ENCODE measurements around the gene TGM2. TPM values are rescaled to one million over a fixed set of nuclear protein-coding genes. Genes with fewer than 3 reads are reported as not detected.
A peak's percentile ranks its signal among the peaks of the same experiment; 100 is the strongest.

TGM2 gene
- total and polyA plus RNA-seq, 9 of the 15 experiments (the other 6 are each of a cell fraction or from before 2014, with no cell fraction given) = 5.5 to 78.5 (median 37.6) TPM

DNA sequence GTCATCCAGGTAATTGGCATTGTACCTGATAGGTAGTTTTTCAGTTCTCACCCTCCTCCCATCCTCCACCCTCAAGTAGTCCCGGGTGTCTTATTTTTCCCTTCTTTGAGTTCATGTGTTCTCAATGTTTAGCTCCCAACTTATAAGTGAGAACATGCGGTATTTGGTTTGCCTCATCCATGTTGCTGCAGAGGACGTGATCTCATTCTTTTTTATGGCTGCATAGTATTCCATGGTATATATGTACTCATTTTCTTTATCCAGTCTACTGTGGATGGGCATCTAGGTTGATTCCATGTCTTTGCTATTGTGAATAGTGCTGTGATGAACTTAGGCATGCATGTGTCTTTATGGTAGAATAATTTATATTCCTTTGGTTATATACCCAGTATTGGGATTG lies 85.7 kb downstream of the TGM2 start:
- Histone ChIP-seq H3K27ac (ENCODE audit: extremely low read depth, low read depth, low read length) (no peak overlapping the region), H3K9me1 (ENCODE audit: control insufficient read depth, insufficient read depth, low read length) (no peaks in the 10 kb centered on the region), H2AFZ (ENCODE audit: low read depth, low read length) (no peak overlapping the region), H3K9ac (ENCODE audit: insufficient read depth in 1 of 2, low read depth in 2 of 2, low read length in 2 of 2) (no peak overlapping the region), H3K9me3 (replicated peaks; ENCODE audit: control insufficient read depth, insufficient read depth, low read depth, low read length) (no peaks in the 10 kb centered on the region), H4K20me1 (replicated peaks; ENCODE audit: control insufficient read depth, insufficient read depth, low read length) (peaks cover 4% of the 10 kb centered on the region), H3K27me3 (ENCODE audit: control insufficient read depth in 2 of 2, insufficient read depth in 2 of 2, low read length in 2 of 2) (no peaks in the 10 kb centered on the region), H3K4me3 (no peak overlapping the region), H3K4me2 (ENCODE audit: insufficient read depth, low read length) (no peak overlapping the region), H3K36me3 (ENCODE audit: control insufficient read depth, insufficient read depth, low read length) (peaks cover 47% of the 10 kb centered on the region), H3K4me1 (replicated peaks in 1 of 2; ENCODE audit: control insufficient read depth in 2 of 2, insufficient read depth in 2 of 2, low read length in 2 of 2) (peaks cover 9 to 18% of the 10 kb centered on the region in 2 experiments), H3K79me2 (ENCODE audit: control insufficient read depth, insufficient read depth, low read length) (peaks cover 36% of the 10 kb centered on the region)
- TF ChIP-seq KDM1A (IDR thresholded peaks at IDR 0.05) (0 out of 4 replicates have a peak, but pooled peaks of 1 of the 2 experiments have one; percentile 26), FUS (optimal IDR thresholded peaks at IDR 0.05; ENCODE audit: low read depth, low read length) (no peak), RBM25 (IDR thresholded peaks at IDR 0.05; ENCODE audit: low read depth, low read length, severe bottlenecking) (peak; percentile 67), ZNF146 (CRISPR knock-in tag; IDR thresholded peaks at IDR 0.05; ENCODE audit: unreplicated experiment) (peak; percentile 96), BCOR (IDR thresholded peaks at IDR 0.05) (peak; percentile 59; the same call in 1 of the 2 replicates)
- no TSS peak for BruUV-seq (replicated peaks)
- ChIA-PET CTCF (ENCODE audit: low intra/inter-chr PET ratio) (no interaction called here), POLR2A (interaction anchor here (0.7 to 0.9 kb wide), 2 partner anchors 9 to 56 kb away, joined by 3 to 4 read pairs; no protein-coding TSS in a partner anchor)
- in situ Hi-C loops (cut with MboI) (loop anchor here (10.0 kb wide), 1 partner anchor 85 kb away; the partner anchor contains the start of gene TGM2), intact Hi-C loops (cut with micrococcal nuclease) (no loop called here)
- ATAC-seq (no peak), FAIRE-seq (no peak), DNase-seq (ENCODE audit: extremely low read depth in 1 of 4, low spot score in 3 of 4) (no peak)
- WGBS (ENCODE audit: insufficient coverage, low coverage, missing lambda C conversion rate) = 98% methylated on average over 3 of the region's 3 CpGs

DNA sequence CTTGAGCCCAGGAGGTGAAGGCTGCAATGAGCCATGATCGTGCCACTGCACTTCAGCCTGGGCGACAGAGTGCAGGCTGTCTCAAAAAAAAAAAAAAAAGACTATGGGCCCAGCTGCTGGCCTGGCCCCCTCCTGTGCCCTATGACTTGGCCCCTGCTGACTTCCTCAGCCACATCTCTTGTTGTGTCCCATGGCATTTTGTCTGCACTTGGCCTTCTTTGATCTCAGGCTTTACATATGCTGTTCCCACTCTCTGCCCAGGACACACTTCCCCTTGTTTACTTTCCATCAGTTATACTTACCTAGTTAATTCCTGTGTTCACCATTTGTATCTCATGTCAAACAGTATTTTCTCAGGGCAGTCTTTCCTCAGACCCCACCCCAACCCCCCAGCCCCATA lies 87.0 kb downstream of the TGM2 start:
- no peak for ATAC-seq
- TF ChIP-seq, protein P1, sequence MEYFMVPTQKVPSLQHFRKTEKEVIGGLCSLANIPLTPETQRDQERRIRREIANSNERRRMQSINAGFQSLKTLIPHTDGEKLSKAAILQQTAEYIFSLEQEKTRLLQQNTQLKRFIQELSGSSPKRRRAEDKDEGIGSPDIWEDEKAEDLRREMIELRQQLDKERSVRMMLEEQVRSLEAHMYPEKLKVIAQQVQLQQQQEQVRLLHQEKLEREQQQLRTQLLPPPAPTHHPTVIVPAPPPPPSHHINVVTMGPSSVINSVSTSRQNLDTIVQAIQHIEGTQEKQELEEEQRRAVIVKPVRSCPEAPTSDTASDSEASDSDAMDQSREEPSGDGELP (CRISPR knock-in tag; IDR thresholded peaks at IDR 0.05; ENCODE audit: borderline replicate concordance) = no peak
- TF ChIP-seq TEAD1 (CRISPR knock-in tag; IDR thresholded peaks at IDR 0.05) (no peak), FOXJ3 (CRISPR knock-in tag; IDR thresholded peaks at IDR 0.05) (no peak), POLR2AphosphoS2 (IDR thresholded peaks at IDR 0.05; ENCODE audit: low read length) (no peak), ZNF224 (CRISPR knock-in tag; IDR thresholded peaks at IDR 0.05) (no peak), CTBP1 (IDR thresholded peaks at IDR 0.05; ENCODE audit: borderline replicate concordance) (no peak), HIVEP1 (CRISPR knock-in tag; IDR thresholded peaks at IDR 0.05) (no peak), RBM17 (IDR thresholded peaks at IDR 0.05; ENCODE audit: borderline replicate concordance, low read depth, low read length) (no peak), C11orf30 (IDR thresholded peaks at IDR 0.05; ENCODE audit: low read depth) (no peak), CBFA2T3 (IDR thresholded peaks at IDR 0.05) (no peak)
- TF ChIP-seq, protein P2, sequence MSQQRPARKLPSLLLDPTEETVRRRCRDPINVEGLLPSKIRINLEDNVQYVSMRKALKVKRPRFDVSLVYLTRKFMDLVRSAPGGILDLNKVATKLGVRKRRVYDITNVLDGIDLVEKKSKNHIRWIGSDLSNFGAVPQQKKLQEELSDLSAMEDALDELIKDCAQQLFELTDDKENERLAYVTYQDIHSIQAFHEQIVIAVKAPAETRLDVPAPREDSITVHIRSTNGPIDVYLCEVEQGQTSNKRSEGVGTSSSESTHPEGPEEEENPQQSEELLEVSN (IDR thresholded peaks at IDR 0.05; ENCODE audit: borderline replicate concordance in 1 of 2, extremely low read depth in 1 of 2, insufficient read depth in 1 of 2, insufficient read length in 1 of 2, low read depth in 1 of 2, low read length in 1 of 2, poor library complexity in 1 of 2, severe bottlenecking in 1 of 2) = no peak

More for the DNA sequence above, 87.0 kb downstream of the TGM2 start:
- no peak for DNase-seq (ENCODE audit: extremely low read depth in 1 of 4, low spot score in 3 of 4)
- peaks cover 4% of the 10 kb centered on the region for H3K9me1 ChIP-seq (ENCODE audit: control insufficient read depth, insufficient read depth, low read length)
- intact Hi-C loops (cut with micrococcal nuclease) = no loop called here
- peaks cover 2 to 14% of the 10 kb centered on the region in 2 experiments; a peak in 3 of 5 replicates for H3K4me1 ChIP-seq (replicated peaks in 1 of 2; ENCODE audit: control insufficient read depth in 2 of 2, insufficient read depth in 2 of 2, low read length in 2 of 2)
- H3K4me2 ChIP-seq (ENCODE audit: insufficient read depth, low read length) = no peak overlapping the region
- 100% methylated on average over 1 of the region's 2 CpGs for WGBS (ENCODE audit: insufficient coverage, low coverage, missing lambda C conversion rate)
- no peak for FAIRE-seq
- peaks cover 39% of the 10 kb centered on the region for H3K79me2 ChIP-seq (ENCODE audit: control insufficient read depth, insufficient read depth, low read length)
- no TSS peak for BruUV-seq (replicated peaks)
- no peaks in the 10 kb centered on the region for H4K20me1 ChIP-seq (replicated peaks; ENCODE audit: control insufficient read depth, insufficient read depth, low read length)
- no peaks in the 10 kb centered on the region for H3K27me3 ChIP-seq (ENCODE audit: control insufficient read depth in 2 of 2, insufficient read depth in 2 of 2, low read length in 2 of 2)
- H3K9ac ChIP-seq (ENCODE audit: insufficient read depth in 1 of 2, low read depth in 2 of 2, low read length in 2 of 2) = no peak overlapping the region
- POLR2A ChIA-PET = interaction anchor here (0.7 to 1.1 kb wide), 2 partner anchors 25 to 80 kb away, joined by 3 to 5 read pairs; no protein-coding TSS in a partner anchor
- no peaks in the 10 kb centered on the region for H3K9me3 ChIP-seq (replicated peaks; ENCODE audit: control insufficient read depth, insufficient read depth, low read depth, low read length)
- no peak overlapping the region for H3K27ac ChIP-seq (ENCODE audit: extremely low read depth, low read depth, low read length)
- CTCF ChIA-PET (ENCODE audit: low intra/inter-chr PET ratio) = no interaction called here
- no peak overlapping the region for H2AFZ ChIP-seq (ENCODE audit: low read depth, low read length)
- in situ Hi-C loops (cut with MboI) = loop anchor here (10.0 kb wide), 1 partner anchor 87 kb away; the partner anchor contains the start of gene TGM2
- H3K36me3 ChIP-seq (ENCODE audit: control insufficient read depth, insufficient read depth, low read length) = peaks cover 50% of the 10 kb centered on the region
- H3K4me3 ChIP-seq = no peak overlapping the region
